ENCODE measurements around the gene DMRTC2.

DMRTC2 gene

GRCh38 chr19:41883821-41884733 is 39.2 kb downstream of the DMRTC2 start (continued):
- TF ChIP-seq TSHZ1 (tag by site-specific recombination; IDR thresholded peaks at IDR 0.05; ENCODE audit: borderline replicate concordance): peak; percentile 74; the same call in 1 of the 2 replicates
- TF ChIP-seq ZNF544 (tag by site-specific recombination; IDR thresholded peaks at IDR 0.05): no peak
- no peak for TF ChIP-seq ZNF571 (tag by site-specific recombination; IDR thresholded peaks at IDR 0.05)
- peak; percentile 95 for TF ChIP-seq SP7 (tag by site-specific recombination; IDR thresholded peaks at IDR 0.05)
- TF ChIP-seq ZNF155 (tag by site-specific recombination; IDR thresholded peaks at IDR 0.05): no peak
- no peak for TF ChIP-seq HIC1 (tag by site-specific recombination; IDR thresholded peaks at IDR 0.05)
- no peak for TF ChIP-seq ZNF624 (tag by site-specific recombination; IDR thresholded peaks at IDR 0.05)
- peak; percentile 69 for TF ChIP-seq ZNF394 (tag by site-specific recombination; IDR thresholded peaks at IDR 0.05; ENCODE audit: borderline replicate concordance)
- peak; percentile 73 for TF ChIP-seq ZBTB10 (tag by site-specific recombination; IDR thresholded peaks at IDR 0.05)
- TF ChIP-seq ZBTB1 (tag by site-specific recombination; IDR thresholded peaks at IDR 0.05): peak; percentile 62; the same call in 1 of the 2 replicates
- TF ChIP-seq KLF9 (tag by site-specific recombination; IDR thresholded peaks at IDR 0.05; ENCODE audit: low read depth): peak; percentile 90
- TF ChIP-seq ZNF350 (tag by site-specific recombination; IDR thresholded peaks at IDR 0.05): no peak
- TF ChIP-seq ZNF335 (tag by site-specific recombination; conservative IDR thresholded peaks at IDR 0.05): peak; percentile 98
- TF ChIP-seq ZNF639 (tag by site-specific recombination; IDR thresholded peaks at IDR 0.05): peak; percentile 99
- TF ChIP-seq HOXD13 (CRISPR knock-in tag; IDR thresholded peaks at IDR 0.05; ENCODE audit: borderline replicate concordance): no peak
- peak; percentile 55; the same call in 1 of the 2 replicates for TF ChIP-seq ZNF580 (tag by site-specific recombination; IDR thresholded peaks at IDR 0.05)
- TF ChIP-seq ZNF266 (tag by site-specific recombination; IDR thresholded peaks at IDR 0.05; ENCODE audit: low read depth): no peak
- TF ChIP-seq ZBTB44 (tag by site-specific recombination; IDR thresholded peaks at IDR 0.05): peak; percentile 76
- TF ChIP-seq ZNF114 (tag by site-specific recombination; IDR thresholded peaks at IDR 0.05): no peak
- TF ChIP-seq PRDM1 (tag by site-specific recombination; IDR thresholded peaks at IDR 0.05): peak; percentile 76
- no peak for TF ChIP-seq ZNF626 (tag by site-specific recombination; IDR thresholded peaks at IDR 0.05)
- TF ChIP-seq SP2 (tag by site-specific recombination; IDR thresholded peaks at IDR 0.05): peak; percentile 83
- TF ChIP-seq ZNF843 (tag by site-specific recombination; IDR thresholded peaks at IDR 0.05): peak; percentile 92
- TF ChIP-seq MZF1 (tag by site-specific recombination; IDR thresholded peaks at IDR 0.05; ENCODE audit: borderline replicate concordance): peak; percentile 72; the same call in 1 of the 2 replicates
- TF ChIP-seq ZNF549 (tag by site-specific recombination; IDR thresholded peaks at IDR 0.05): no peak
- no peak; the same call in 1 of the 2 replicates for TF ChIP-seq ZNF169 (tag by site-specific recombination; IDR thresholded peaks at IDR 0.05)
- TF ChIP-seq ZNF791 (tag by site-specific recombination; IDR thresholded peaks at IDR 0.05): no peak
- peak; percentile 79 for TF ChIP-seq ZNF610 (tag by site-specific recombination; IDR thresholded peaks at IDR 0.05; ENCODE audit: borderline replicate concordance)
